ENCODE results near the gene SGMS1.

The SGMS1 gene

DNA sequence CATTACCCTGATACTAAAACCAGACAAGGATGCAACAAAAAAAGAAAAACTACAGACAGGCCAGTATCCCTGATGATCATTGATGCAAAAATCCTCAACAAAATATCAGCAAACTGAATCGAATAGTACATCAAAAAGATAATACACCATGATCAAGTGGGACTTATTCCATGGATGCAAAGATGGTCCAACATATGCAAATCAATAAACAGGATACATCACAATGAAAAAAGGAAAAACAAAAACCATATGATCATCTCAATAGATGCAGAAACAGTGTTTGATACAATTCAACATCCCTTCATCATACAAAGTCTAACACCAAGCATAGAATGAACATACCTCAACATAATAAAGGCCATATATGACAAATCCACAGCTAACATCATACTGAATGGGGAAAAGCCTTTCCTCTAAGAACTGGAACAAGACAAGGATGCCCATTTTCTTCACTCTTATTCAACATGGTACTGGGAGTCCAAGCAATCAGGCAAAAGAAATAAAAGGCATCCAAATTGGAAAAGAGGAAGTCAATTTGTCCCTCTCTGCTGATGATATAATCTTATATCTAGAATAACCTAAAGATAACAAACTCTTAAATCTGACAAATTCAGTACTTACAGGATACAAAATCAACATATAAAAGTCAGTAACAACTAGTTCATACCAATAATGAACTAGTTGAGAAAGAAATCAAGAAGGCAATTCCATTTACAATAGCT lies 323.6 kb downstream of the SGMS1 start:
- Histone ChIP-seq H3K9ac (ENCODE audit: low read depth, low read length) (no peak overlapping the region), H3K27ac (ENCODE audit: low read depth, low read length) (no peak overlapping the region), H3K9me3 (ENCODE audit: insufficient read depth, low read depth, low read length) (no peaks in the 10 kb centered on the region), H3K27me3 (ENCODE audit: insufficient read depth, low read length) (no peaks in the 10 kb centered on the region), H3K4me3 (ENCODE audit: low read length) (no peak overlapping the region), H3K36me3 (ENCODE audit: insufficient read depth, low read length) (no peaks in the 10 kb centered on the region), H3K4me1 (ENCODE audit: insufficient read depth, low read length) (no peaks in the 10 kb centered on the region)
- 89% methylated on average over 1 of the region's 1 CpG for WGBS

DNA sequence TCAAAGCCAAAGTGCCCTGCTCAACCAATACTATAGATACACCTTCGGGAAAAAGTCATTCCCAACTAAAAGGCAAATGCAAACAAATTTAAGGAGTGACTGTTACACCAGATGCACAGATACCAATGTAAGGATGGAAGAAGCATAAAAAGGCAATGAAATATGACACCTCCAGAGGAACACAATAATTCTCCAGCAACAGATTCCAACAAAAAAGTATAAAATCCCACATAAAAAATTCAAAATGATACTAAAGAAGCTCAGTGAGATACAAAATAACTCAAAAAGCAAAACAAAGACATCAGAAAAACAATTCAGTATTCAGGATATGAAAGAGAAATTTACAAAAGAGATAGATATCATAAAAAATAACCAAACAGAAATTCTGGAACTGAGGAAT lies 328.4 kb downstream of the SGMS1 start:
- Histone ChIP-seq H3K9me3 (ENCODE audit: insufficient read depth, low read depth, low read length) (no peaks in the 10 kb centered on the region), H3K9ac (ENCODE audit: low read depth, low read length) (no peak overlapping the region), H3K36me3 (ENCODE audit: insufficient read depth, low read length) (no peaks in the 10 kb centered on the region), H3K27me3 (ENCODE audit: insufficient read depth, low read length) (no peaks in the 10 kb centered on the region), H3K4me3 (ENCODE audit: low read length) (no peak overlapping the region), H3K4me1 (ENCODE audit: insufficient read depth, low read length) (no peaks in the 10 kb centered on the region), H3K27ac (ENCODE audit: low read depth, low read length) (no peak overlapping the region)
- WGBS = 93% methylated on average over 1 of the region's 1 CpG

DNA sequence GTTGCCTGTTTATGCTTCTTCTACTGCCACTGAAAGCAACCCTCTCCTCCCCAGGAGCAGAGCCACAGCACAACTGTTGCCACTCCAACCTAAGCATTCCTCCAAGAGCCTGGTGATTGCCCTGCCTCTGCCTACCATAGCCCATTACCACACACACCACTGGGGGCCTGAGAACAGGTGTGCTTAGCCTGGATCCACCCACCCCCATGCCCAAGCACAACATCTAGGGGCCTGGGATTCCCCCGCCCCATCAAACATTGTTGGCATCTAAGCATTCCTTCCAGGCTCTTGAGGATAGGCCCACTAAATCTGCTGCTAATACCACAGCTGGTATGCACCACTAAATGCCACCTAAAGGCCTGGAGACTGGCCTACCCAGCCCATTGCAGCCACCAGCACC lies 329.2 kb downstream of the SGMS1 start:
- Histone ChIP-seq H3K9ac (ENCODE audit: low read depth, low read length) (no peak overlapping the region), H3K4me1 (ENCODE audit: insufficient read depth, low read length) (no peaks in the 10 kb centered on the region), H3K9me3 (ENCODE audit: insufficient read depth, low read depth, low read length) (no peaks in the 10 kb centered on the region), H3K36me3 (ENCODE audit: insufficient read depth, low read length) (no peaks in the 10 kb centered on the region), H3K27me3 (ENCODE audit: insufficient read depth, low read length) (no peaks in the 10 kb centered on the region), H3K4me3 (ENCODE audit: low read length) (no peak overlapping the region), H3K27ac (ENCODE audit: low read depth, low read length) (no peak overlapping the region)
- 92% methylated on average over 1 of the region's 1 CpG for WGBS

DNA sequence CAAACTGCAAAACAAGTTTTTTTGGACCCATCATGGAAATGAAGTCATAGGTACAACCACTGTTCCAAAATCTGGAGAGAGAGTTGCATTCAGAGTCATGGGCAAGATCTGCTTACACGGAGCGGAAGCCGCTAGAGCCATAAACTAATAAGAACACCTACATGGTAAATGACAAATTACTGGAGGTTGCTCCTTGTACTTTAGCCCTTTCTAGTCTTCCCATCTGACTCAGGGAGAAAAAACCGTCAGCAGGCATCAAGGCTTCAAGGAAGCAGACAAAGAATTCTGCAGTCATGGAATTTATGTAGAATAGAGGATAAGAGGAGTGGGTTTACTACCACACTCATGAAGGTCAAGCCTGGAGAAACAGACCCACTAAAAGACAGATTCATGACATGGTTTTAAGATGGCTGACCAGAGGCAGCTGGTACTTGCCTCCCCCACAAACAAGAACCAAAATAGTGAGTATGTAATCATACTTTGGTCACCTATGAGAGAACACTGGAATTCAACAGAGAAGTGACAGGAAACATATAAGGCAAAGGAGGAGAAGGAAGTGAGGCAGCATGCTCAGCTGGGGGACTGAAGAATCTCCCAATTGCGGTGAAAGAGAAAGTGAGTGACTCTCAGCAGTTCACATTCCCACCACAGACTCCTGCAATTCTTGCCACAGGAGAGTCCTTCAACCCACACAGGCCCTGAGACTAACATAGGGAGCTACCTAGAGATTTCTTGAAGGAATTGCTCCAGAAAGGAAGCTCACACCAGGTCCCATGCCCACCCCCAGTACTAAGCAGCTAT lies 330.0 kb downstream of the SGMS1 start:
- no peaks in the 10 kb centered on the region for H3K9me3 ChIP-seq (ENCODE audit: insufficient read depth, low read depth, low read length)
- no peak overlapping the region for H3K9ac ChIP-seq (ENCODE audit: low read depth, low read length)
- no peak overlapping the region for H3K27ac ChIP-seq (ENCODE audit: low read depth, low read length)
- H3K4me1 ChIP-seq (ENCODE audit: insufficient read depth, low read length) = no peaks in the 10 kb centered on the region
- 84% methylated on average over 5 of the region's 5 CpGs for WGBS
- no peaks in the 10 kb centered on the region for H3K27me3 ChIP-seq (ENCODE audit: insufficient read depth, low read length)
- no peaks in the 10 kb centered on the region for H3K36me3 ChIP-seq (ENCODE audit: insufficient read depth, low read length)
- H3K4me3 ChIP-seq (ENCODE audit: low read length) = no peak overlapping the region

DNA sequence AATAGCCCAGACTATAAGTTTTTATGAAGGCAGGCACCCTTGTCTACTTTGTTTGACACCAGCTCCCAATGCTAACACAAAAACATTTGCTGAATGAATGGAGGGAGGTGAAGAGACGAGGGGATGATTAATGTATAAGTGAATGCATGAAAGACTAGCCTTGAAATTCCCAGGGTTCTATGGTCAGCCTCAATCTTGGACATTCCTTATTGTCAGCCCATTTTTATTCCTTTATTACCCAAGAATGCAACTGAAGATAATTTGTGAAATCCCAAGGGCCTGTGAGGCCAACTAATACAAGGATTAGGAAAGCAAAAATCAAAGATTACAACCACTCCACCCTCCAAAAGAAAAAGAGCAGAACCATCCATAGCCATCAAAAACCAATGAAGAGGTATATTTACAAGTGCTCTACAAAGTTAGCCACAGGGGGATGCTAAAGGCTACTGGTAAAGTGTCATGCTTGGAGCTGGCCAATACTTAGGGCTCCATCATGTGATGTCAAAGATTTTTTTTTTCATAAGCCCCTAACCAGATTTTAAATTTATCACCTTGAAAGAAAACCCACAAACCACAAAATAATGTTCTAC lies 332.4 kb downstream of the SGMS1 start:
- H3K4me3 ChIP-seq (ENCODE audit: low read length) = no peak overlapping the region
- WGBS = 63% methylated on average over 1 of the region's 1 CpG
- no peak overlapping the region for H3K9ac ChIP-seq (ENCODE audit: low read depth, low read length)
- no peaks in the 10 kb centered on the region for H3K9me3 ChIP-seq (ENCODE audit: insufficient read depth, low read depth, low read length)
- no peak overlapping the region for H3K27ac ChIP-seq (ENCODE audit: low read depth, low read length)
- H3K36me3 ChIP-seq (ENCODE audit: insufficient read depth, low read length) = no peaks in the 10 kb centered on the region
- no peaks in the 10 kb centered on the region for H3K27me3 ChIP-seq (ENCODE audit: insufficient read depth, low read length)
- no peaks in the 10 kb centered on the region for H3K4me1 ChIP-seq (ENCODE audit: insufficient read depth, low read length)

DNA sequence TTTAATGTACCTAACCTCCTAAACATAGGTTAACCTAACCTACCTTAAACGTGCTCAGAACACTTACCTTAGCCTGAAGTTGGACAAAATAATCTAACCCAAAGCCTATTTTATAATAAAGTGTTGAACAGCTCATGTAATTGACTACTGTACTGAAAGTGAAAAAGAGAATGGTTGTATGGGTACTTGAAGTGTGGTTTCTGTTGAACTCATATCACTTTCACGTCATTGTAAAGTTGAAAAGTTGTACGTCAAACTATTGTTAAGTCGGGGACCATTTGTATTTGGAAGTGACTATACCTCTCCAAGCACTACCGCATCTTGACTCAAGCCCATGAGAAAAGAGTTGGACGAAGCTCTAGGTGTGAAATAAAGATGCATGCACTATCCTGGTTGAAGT lies 334.6 kb downstream of the SGMS1 start:
- 87% methylated on average over 6 of the region's 6 CpGs for WGBS
- Histone ChIP-seq H3K4me1 (ENCODE audit: insufficient read depth, low read length) (no peaks in the 10 kb centered on the region), H3K36me3 (ENCODE audit: insufficient read depth, low read length) (no peaks in the 10 kb centered on the region), H3K9me3 (ENCODE audit: insufficient read depth, low read depth, low read length) (no peaks in the 10 kb centered on the region), H3K27me3 (ENCODE audit: insufficient read depth, low read length) (no peaks in the 10 kb centered on the region), H3K4me3 (ENCODE audit: low read length) (no peak overlapping the region), H3K9ac (ENCODE audit: low read depth, low read length) (no peak overlapping the region), H3K27ac (ENCODE audit: low read depth, low read length) (no peak overlapping the region)

DNA sequence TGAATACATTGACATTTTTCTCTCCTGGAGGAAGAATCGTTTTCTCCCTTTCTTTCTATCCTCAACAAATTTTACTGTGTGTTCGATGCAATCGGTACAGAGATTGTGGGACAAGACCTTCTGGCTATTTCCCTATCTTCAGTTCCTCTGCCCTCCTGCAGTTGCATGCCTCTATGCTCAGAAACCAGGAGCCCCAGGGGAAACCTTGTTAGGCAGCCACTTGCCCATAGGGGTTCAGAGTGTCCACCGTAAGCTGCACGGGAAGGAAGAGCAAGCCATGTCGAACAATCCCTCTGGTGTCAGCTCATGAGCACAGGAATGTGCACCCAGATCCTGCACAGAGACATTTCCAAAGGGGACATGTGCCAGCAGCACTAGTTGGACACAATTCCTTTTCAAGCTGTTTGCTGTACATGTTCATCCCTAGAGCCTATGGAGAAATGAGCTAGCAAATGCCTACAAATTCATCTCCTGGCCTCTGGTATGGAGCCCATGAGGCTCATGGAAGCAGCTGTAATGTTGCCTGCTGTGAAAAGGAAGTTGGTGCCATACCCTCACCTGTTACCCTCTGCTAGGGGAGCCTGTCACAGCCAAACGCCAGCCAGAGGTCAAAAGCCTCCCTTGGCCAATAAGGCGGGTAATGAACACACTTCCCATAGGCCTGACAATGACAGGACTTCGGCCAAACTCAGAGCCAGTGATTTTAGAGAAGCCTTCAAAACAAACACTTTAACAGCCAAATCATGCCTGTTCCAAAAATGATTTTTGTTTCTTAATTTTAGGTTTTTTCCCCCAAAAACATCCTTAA lies 336.6 kb downstream of the SGMS1 start:
- H3K4me1 ChIP-seq (ENCODE audit: insufficient read depth, low read length) = no peaks in the 10 kb centered on the region
- no peak overlapping the region for H3K4me3 ChIP-seq (ENCODE audit: low read length)
- no peaks in the 10 kb centered on the region for H3K27me3 ChIP-seq (ENCODE audit: insufficient read depth, low read length)
- no peak overlapping the region for H3K27ac ChIP-seq (ENCODE audit: low read depth, low read length)
- H3K36me3 ChIP-seq (ENCODE audit: insufficient read depth, low read length) = no peaks in the 10 kb centered on the region
- H3K9ac ChIP-seq (ENCODE audit: low read depth, low read length) = no peak overlapping the region
- 87% methylated on average over 9 of the region's 9 CpGs for WGBS
- no peaks in the 10 kb centered on the region for H3K9me3 ChIP-seq (ENCODE audit: insufficient read depth, low read depth, low read length)

DNA sequence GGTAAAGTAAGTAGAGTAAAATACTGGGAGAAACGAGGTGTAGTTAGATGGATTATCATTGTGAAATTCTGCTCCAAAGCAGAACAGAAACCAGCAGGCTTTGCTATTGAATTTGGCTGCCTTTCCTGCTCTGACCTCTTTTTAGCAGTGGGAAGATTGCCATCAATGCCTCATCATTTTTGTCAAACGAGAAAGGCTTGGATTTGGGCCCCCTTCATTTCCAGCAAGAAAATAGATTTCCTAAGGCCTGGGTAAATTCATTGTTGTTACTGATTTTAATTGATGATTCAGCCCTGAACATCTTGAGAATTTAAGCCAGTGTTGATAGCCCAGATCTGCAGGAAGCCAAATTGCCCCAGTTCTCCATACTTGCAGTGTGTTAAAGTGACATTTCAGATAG lies 337.2 kb downstream of the SGMS1 start:
- no peaks in the 10 kb centered on the region for H3K36me3 ChIP-seq (ENCODE audit: insufficient read depth, low read length)
- no peak overlapping the region for H3K27ac ChIP-seq (ENCODE audit: low read depth, low read length)
- H3K9me3 ChIP-seq (ENCODE audit: insufficient read depth, low read depth, low read length) = no peaks in the 10 kb centered on the region
- no peaks in the 10 kb centered on the region for H3K4me1 ChIP-seq (ENCODE audit: insufficient read depth, low read length)
- no peaks in the 10 kb centered on the region for H3K27me3 ChIP-seq (ENCODE audit: insufficient read depth, low read length)
- H3K4me3 ChIP-seq (ENCODE audit: low read length) = no peak overlapping the region
- no peak overlapping the region for H3K9ac ChIP-seq (ENCODE audit: low read depth, low read length)
- WGBS = 90% methylated on average over 2 of the region's 2 CpGs

DNA sequence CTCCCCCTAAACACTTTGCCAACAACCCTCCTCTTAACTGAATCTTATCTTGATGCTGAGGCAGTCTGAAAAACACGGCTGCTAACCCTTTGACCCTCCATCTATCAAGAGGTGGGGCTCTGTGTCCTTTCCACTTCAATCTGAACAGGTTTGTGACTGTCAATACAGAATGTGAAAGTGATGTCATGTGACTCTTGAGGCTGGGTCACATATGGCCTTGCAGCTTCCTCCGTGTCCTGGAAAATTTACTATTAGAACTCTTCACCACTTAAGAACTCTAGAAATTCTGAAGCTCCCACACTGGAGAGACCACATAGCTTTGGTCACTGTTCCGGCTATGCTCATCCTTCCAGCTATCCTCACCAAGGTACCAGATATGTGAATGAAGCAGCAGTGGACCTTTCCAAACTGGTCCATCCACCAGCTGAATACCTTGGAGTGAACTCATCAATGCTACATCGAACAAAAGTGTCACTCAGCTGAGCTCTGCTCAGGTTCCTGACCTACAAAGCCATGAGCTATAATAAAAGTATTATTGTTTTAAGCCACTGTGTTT lies 341.7 kb downstream of the SGMS1 start:
- no peak overlapping the region for H3K27ac ChIP-seq (ENCODE audit: low read depth, low read length)
- no peak overlapping the region for H3K4me3 ChIP-seq (ENCODE audit: low read length)
- no peak overlapping the region for H3K9ac ChIP-seq (ENCODE audit: low read depth, low read length)
- H3K4me1 ChIP-seq (ENCODE audit: insufficient read depth, low read length) = peaks cover 8% of the 10 kb centered on the region
- H3K9me3 ChIP-seq (ENCODE audit: insufficient read depth, low read depth, low read length) = no peaks in the 10 kb centered on the region
- H3K27me3 ChIP-seq (ENCODE audit: insufficient read depth, low read length) = no peaks in the 10 kb centered on the region
- WGBS = 91% methylated on average over 4 of the region's 4 CpGs
- H3K36me3 ChIP-seq (ENCODE audit: insufficient read depth, low read length) = no peaks in the 10 kb centered on the region

DNA sequence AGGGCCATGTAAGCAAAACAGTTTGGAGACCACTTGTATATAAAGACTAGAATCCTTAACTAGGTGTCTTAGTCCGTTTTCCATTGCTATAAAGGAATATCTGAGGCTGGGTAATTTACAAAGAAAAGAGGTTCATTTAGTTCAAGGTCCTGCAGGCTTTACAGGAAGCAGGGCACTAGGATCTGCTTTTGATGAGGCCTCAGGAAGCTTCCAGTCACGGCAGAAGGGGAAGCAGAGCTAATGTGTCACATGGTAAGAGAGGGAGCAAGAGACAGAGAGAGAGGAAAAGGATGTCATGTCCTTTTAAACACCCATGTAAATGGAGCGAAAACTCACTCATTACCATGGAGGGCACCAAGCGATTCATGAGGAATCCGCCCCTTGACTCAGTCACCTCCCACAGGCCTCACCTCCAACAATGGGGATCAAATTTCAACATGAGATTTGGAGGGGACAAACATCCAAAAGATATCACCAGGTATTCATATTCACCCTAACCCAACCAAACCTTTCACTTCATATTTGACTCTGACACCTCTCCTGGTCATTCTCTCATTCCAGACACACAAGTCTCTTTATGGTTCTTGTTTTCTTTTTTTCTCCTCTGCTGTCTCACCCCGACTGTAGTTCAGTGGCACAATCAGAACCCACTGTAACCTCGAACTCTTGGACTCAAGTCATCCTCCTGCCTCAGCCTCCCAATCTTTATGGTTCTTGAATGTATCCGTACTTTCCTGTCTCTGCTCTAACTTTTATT lies 342.4 kb downstream of the SGMS1 start:
- Histone ChIP-seq H3K9ac (ENCODE audit: low read depth, low read length) (no peak overlapping the region), H3K4me1 (ENCODE audit: insufficient read depth, low read length) (peaks cover 8% of the 10 kb centered on the region), H3K27me3 (ENCODE audit: insufficient read depth, low read length) (no peaks in the 10 kb centered on the region), H3K4me3 (ENCODE audit: low read length) (no peak overlapping the region), H3K9me3 (ENCODE audit: insufficient read depth, low read depth, low read length) (no peaks in the 10 kb centered on the region), H3K36me3 (ENCODE audit: insufficient read depth, low read length) (no peaks in the 10 kb centered on the region), H3K27ac (ENCODE audit: low read depth, low read length) (no peak overlapping the region)
- 90% methylated on average over 8 of the region's 8 CpGs for WGBS
